ENCODE measurements around the gene FSD2. TPM values are rescaled to one million over a fixed set of nuclear protein-coding genes. Genes with fewer than 3 reads are reported as not detected.

Gene FSD2
- total and polyA plus RNA-seq, 7 donors = 0.51 to 65.3 (median 27.5) TPM

GRCh38 chr15:82751308-82751707 is 54.6 kb downstream of the FSD2 start:
- Histone ChIP-seq H3K9me3 (no peaks in the 10 kb centered on the region), H3K36me3 (ENCODE audit: insufficient read depth in 1 of 2, low read depth in 1 of 2) (peaks cover 8 to 45% of the 10 kb centered on the region in 2 donors), H3K4me3 (peak overlapping the region; percentile 88), H3K27ac (peak overlapping the region; percentile 98), H3K27me3 (ENCODE audit: insufficient read depth in 3 of 3, low read length in 2 of 3) (no peaks in the 10 kb centered on the region), H3K4me1 (peaks cover 51% of the 10 kb centered on the region)
- DNase-seq (no peak), ATAC-seq (peak in 1 of 4 donors; percentile 11)
- 32 to 39% (median 33%) methylated on average over 4 of the region's 4 CpGs for WGBS, 3 donors
- intact Hi-C loops (cut with DNase I) = no loop called here
- TF ChIP-seq, protein P1, sequence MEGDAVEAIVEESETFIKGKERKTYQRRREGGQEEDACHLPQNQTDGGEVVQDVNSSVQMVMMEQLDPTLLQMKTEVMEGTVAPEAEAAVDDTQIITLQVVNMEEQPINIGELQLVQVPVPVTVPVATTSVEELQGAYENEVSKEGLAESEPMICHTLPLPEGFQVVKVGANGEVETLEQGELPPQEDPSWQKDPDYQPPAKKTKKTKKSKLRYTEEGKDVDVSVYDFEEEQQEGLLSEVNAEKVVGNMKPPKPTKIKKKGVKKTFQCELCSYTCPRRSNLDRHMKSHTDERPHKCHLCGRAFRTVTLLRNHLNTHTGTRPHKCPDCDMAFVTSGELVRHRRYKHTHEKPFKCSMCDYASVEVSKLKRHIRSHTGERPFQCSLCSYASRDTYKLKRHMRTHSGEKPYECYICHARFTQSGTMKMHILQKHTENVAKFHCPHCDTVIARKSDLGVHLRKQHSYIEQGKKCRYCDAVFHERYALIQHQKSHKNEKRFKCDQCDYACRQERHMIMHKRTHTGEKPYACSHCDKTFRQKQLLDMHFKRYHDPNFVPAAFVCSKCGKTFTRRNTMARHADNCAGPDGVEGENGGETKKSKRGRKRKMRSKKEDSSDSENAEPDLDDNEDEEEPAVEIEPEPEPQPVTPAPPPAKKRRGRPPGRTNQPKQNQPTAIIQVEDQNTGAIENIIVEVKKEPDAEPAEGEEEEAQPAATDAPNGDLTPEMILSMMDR (IDR thresholded peaks at IDR 0.05) = no peak

GRCh38 chr15:82750831-82751180 is 55.1 kb downstream of the FSD2 start:
- ATAC-seq = peak; percentile 67 to 79 (median 78)
- Histone ChIP-seq H3K27me3 (ENCODE audit: insufficient read depth in 3 of 3, low read length in 2 of 3) (no peaks in the 10 kb centered on the region), H3K27ac (peak overlapping the region; percentile 98), H3K9me3 (no peaks in the 10 kb centered on the region), H3K4me3 (peak overlapping the region; percentile 88), H3K4me1 (peaks cover 49% of the 10 kb centered on the region), H3K36me3 (ENCODE audit: insufficient read depth in 1 of 2, low read depth in 1 of 2) (peaks cover 4 to 40% of the 10 kb centered on the region in 2 donors)
- TF ChIP-seq, protein P1 (IDR thresholded peaks at IDR 0.05) = no peak
- peak; percentile 22 to 63 for DNase-seq
- 0 to 1% (median 0%) methylated on average over 8 of the region's 8 CpGs for WGBS, 3 donors
- intact Hi-C loops (cut with DNase I) = loop anchor here in 1 of 2 donors (1.0 kb wide), 2 partner anchors 59 to 211 kb away; partner anchors contain the start of gene RPS17

GRCh38 chr15:82749951-82750830 is 55.7 kb downstream of the FSD2 start:
- WGBS, 3 donors = 0 to 1% (median 0%) methylated on average over 47 of the region's 47 CpGs
- Histone ChIP-seq H3K4me3 (peak overlapping the region; percentile 88), H3K36me3 (ENCODE audit: insufficient read depth in 1 of 2, low read depth in 1 of 2) (peaks cover 3 to 34% of the 10 kb centered on the region in 2 donors), H3K27ac (peak overlapping the region; percentile 98), H3K27me3 (ENCODE audit: insufficient read depth in 3 of 3, low read length in 2 of 3) (no peaks in the 10 kb centered on the region), H3K4me1 (peaks cover 42% of the 10 kb centered on the region), H3K9me3 (no peaks in the 10 kb centered on the region)
- intact Hi-C loops (cut with DNase I) = loop anchor here in 1 of 2 donors (1.0 kb wide), 2 partner anchors 60 to 210 kb away; partner anchors contain the start of gene RPS17
- DNase-seq = peak; percentile 92 to 97
- ATAC-seq = peak; percentile 92 to 95 (median 94)
- TF ChIP-seq, protein P1 (IDR thresholded peaks at IDR 0.05) = no peak

- TF ChIP-seq, protein P1 (IDR thresholded peaks at IDR 0.05) = no peak
- ATAC-seq (no peak), DNase-seq (no peak)
- Histone ChIP-seq H3K27me3 (ENCODE audit: insufficient read depth in 3 of 3, low read length in 2 of 3) (no peaks in the 10 kb centered on the region), H3K4me1 (peaks cover 27% of the 10 kb centered on the region), H3K9me3 (no peaks in the 10 kb centered on the region), H3K27ac (no peak overlapping the region), H3K4me3 (no peak overlapping the region), H3K36me3 (ENCODE audit: insufficient read depth in 1 of 2, low read depth in 1 of 2) (peaks cover 3 to 18% of the 10 kb centered on the region in 2 donors)
- intact Hi-C loops (cut with DNase I) = no loop called here
Observed at GRCh38 chr15:82748315-82748714, 57.6 kb downstream of the FSD2 start.
